Loucy (cell line): ENCODE measurements around the gene CD79A.

Source experiments
- H2AFZ ChIP-seq: fragments of 200-600 bp; sonication (generic); 2 replicates; pipeline ENCODE4 v1.6.0; 2016; ENCODE audit warnings: antibody characterized with exemption, mild to moderate bottlenecking, low read length, moderate library complexity
- H3F3A ChIP-seq: fragments of 200-600 bp; 2 replicates; pipeline ENCODE4 v1.6.0; 2016; ENCODE audit warnings: antibody characterized with exemption, low read depth, mild to moderate bottlenecking
- H3K27me3 ChIP-seq: fragments of 200-600 bp; sonication (generic); 2 replicates; pipeline ENCODE4 v1.6.1; 2014; ENCODE audit warnings: low read length, mild to moderate bottlenecking; ENCODE audit not compliant: insufficient read depth, poor library complexity, severe bottlenecking
- H3K36me3 ChIP-seq: fragments of 200-600 bp; sonication (generic); 2 replicates; pipeline ENCODE4 v1.6.1; 2016; ENCODE audit warnings: low read length; ENCODE audit not compliant: insufficient read depth
- H3K4me1 ChIP-seq: fragments of 200-600 bp; sonication (generic); 2 replicates; pipeline ENCODE4 v1.5.1; 2014; ENCODE audit warnings: low read length, mild to moderate bottlenecking; ENCODE audit not compliant: insufficient read depth, poor library complexity, severe bottlenecking
- H3K4me2 ChIP-seq: fragments of 200-600 bp; sonication (generic); 2 replicates; pipeline ENCODE4 v1.6.0; 2014; ENCODE audit warnings: antibody characterized with exemption, low read length, low read depth, mild to moderate bottlenecking; ENCODE audit not compliant: poor library complexity, severe bottlenecking
- H3K4me3 ChIP-seq: fragments of 200-600 bp; sonication (generic); 2 replicates; pipeline ENCODE4 v1.5.1; 2014; ENCODE audit warnings: low read length, mild to moderate bottlenecking, mixed read lengths; ENCODE audit not compliant: poor library complexity, severe bottlenecking
- H3K79me2 ChIP-seq: fragments of 200-600 bp; sonication (generic); 2 replicates; pipeline ENCODE4 v1.6.1; 2014; ENCODE audit warnings: low read length; ENCODE audit not compliant: insufficient read depth
- H3K9ac ChIP-seq: fragments of 200-600 bp; sonication (generic); 2 replicates; pipeline ENCODE4 v1.6.0; 2014; ENCODE audit warnings: mild to moderate bottlenecking, low read depth, low read length, moderate library complexity; ENCODE audit not compliant: poor library complexity, severe bottlenecking
- H3K9me2 ChIP-seq: fragments of 200-600 bp; sonication (generic); replicated peaks from 2 replicates; pipeline ENCODE4 v1.6.1; 2016; ENCODE audit warnings: low read depth, low read length, mixed read lengths
- H3K9me3 ChIP-seq: fragments of 200-600 bp; sonication (generic); 2 replicates; pipeline ENCODE4 v1.6.1; 2014; ENCODE audit warnings: mild to moderate bottlenecking, antibody characterized with exemption, low read length, low read depth; ENCODE audit not compliant: insufficient read depth
- H4K20me1 ChIP-seq: fragments of 200-600 bp; sonication (generic); 2 replicates; pipeline ENCODE4 v1.6.0; 2014; ENCODE audit warnings: antibody characterized with exemption, low read length, mild to moderate bottlenecking; ENCODE audit not compliant: insufficient read depth, poor library complexity, severe bottlenecking
- CTCF ChIP-seq: fragments of 200-600 bp; sonication (generic); conservative IDR thresholded peaks from 2 replicates; pipeline ENCODE4 v1.5.1; 2014; ENCODE audit warnings: mild to moderate bottlenecking, antibody characterized with exemption, low read length
- EZH2phosphoT487 ChIP-seq: fragments of 200-600 bp; IDR thresholded peaks from 2 replicates; pipeline ENCODE4 v1.6.1; 2018; ENCODE audit warnings: antibody characterized with exemption, mild to moderate bottlenecking, moderate library complexity, borderline replicate concordance

Gene CD79A

GRCh38 chr19:41893899-41894298 is 16.8 kb downstream of the CD79A start:
- Histone ChIP-seq H4K20me1 (peaks cover 4% of the 10 kb centered on the region), H3K4me1 (peaks cover 16% of the 10 kb centered on the region), H3K4me2 (no peak overlapping the region), H3K9ac (no peak overlapping the region), H3K9me3 (no peaks in the 10 kb centered on the region), H3K4me3 (no peak overlapping the region), H2AFZ (no peak overlapping the region), H3K27me3 (no peaks in the 10 kb centered on the region), H3K36me3 (peaks cover 39% of the 10 kb centered on the region; the same call in 1 of the 2 replicates), H3K9me2 (no peaks in the 10 kb centered on the region), H3K79me2 (peaks cover 18% of the 10 kb centered on the region), H3F3A (no peaks in the 10 kb centered on the region)
- peak; percentile 55 for TF ChIP-seq CTCF
- TF ChIP-seq EZH2phosphoT487 = no peak

GRCh38 chr19:41894350-41894749 is 17.3 kb downstream of the CD79A start:
- H3K79me2 ChIP-seq = peaks cover 13% of the 10 kb centered on the region
- H3F3A ChIP-seq = no peaks in the 10 kb centered on the region

GRCh38 chr19:41895745-41896580 is 18.9 kb downstream of the CD79A start:
- H3K9me2 ChIP-seq = no peaks in the 10 kb centered on the region
- peaks cover 3% of the 10 kb centered on the region; the same call in 1 of the 2 replicates for H3K79me2 ChIP-seq
- H3F3A ChIP-seq = no peaks in the 10 kb centered on the region
- no peak overlapping the region for H3K4me3 ChIP-seq
- H3K9ac ChIP-seq = no peak overlapping the region
- no peak overlapping the region for H3K4me2 ChIP-seq
- H4K20me1 ChIP-seq = peaks cover 4% of the 10 kb centered on the region
- no peaks in the 10 kb centered on the region for H3K27me3 ChIP-seq
- H2AFZ ChIP-seq = no peak overlapping the region
- H3K9me3 ChIP-seq = no peaks in the 10 kb centered on the region
- TF ChIP-seq EZH2phosphoT487 (no peak), CTCF (peak; percentile 49)
- H3K36me3 ChIP-seq = peaks cover 41% of the 10 kb centered on the region; the same call in 1 of the 2 replicates
- peaks cover 7% of the 10 kb centered on the region for H3K4me1 ChIP-seq

More at GRCh38 chr19:41894350-41894749, 17.3 kb downstream of the CD79A start:
- Histone ChIP-seq H3K9ac (no peak overlapping the region), H3K9me2 (no peaks in the 10 kb centered on the region), H3K9me3 (no peaks in the 10 kb centered on the region), H3K4me3 (no peak overlapping the region), H3K27me3 (no peaks in the 10 kb centered on the region), H4K20me1 (peaks cover 4% of the 10 kb centered on the region), H3K4me2 (no peak overlapping the region), H2AFZ (no peak overlapping the region), H3K4me1 (peaks cover 12% of the 10 kb centered on the region), H3K36me3 (peaks cover 38% of the 10 kb centered on the region; the same call in 1 of the 2 replicates)
- TF ChIP-seq EZH2phosphoT487 = no peak
- no peak for TF ChIP-seq CTCF
